Non-pigmented ciliary epithelial cell (primary cell): Measurements from ENCODE around the gene C17orf67.

Source experiments
- DNase-seq: peaks from one replicate; pipeline ENCODE4 v3.0.0-alpha.2; 2010; ENCODE audit warnings: low read depth

The C17orf67 gene

GRCh38 chr17:56808503-56808902 lies 25.2 kb downstream of the C17orf67 start:
- no peak for DNase-seq

- no peak for DNase-seq
Observed at GRCh38 chr17:56807723-56808122, 26.0 kb downstream of the C17orf67 start.

GRCh38 chr17:56806949-56807348 lies 26.8 kb downstream of the C17orf67 start:
- no peak for DNase-seq

- DNase-seq: no peak
Observed at GRCh38 chr17:56804454-56804853, 29.3 kb downstream of the C17orf67 start.

GRCh38 chr17:56803071-56803470 lies 30.6 kb downstream of the C17orf67 start:
- DNase-seq: no peak

- no peak for DNase-seq
Observed at GRCh38 chr17:56801459-56802178, 32.1 kb downstream of the C17orf67 start.

- DNase-seq: no peak
Observed at GRCh38 chr17:56798916-56799315, 34.8 kb downstream of the C17orf67 start.

GRCh38 chr17:56796536-56796935 lies 37.2 kb downstream of the C17orf67 start:
- DNase-seq: no peak

- no peak for DNase-seq
Observed at GRCh38 chr17:56795221-56795865, 38.4 kb downstream of the C17orf67 start.

GRCh38 chr17:56793957-56794356 lies 39.8 kb downstream of the C17orf67 start:
- no peak for DNase-seq

GRCh38 chr17:56793531-56793930 lies 40.2 kb downstream of the C17orf67 start:
- no peak for DNase-seq

GRCh38 chr17:56792267-56792666 lies 41.5 kb downstream of the C17orf67 start:
- no peak for DNase-seq

GRCh38 chr17:56786989-56787482 lies 46.7 kb downstream of the C17orf67 start:
- peak; percentile 74 for DNase-seq

- no peak for DNase-seq
Observed at GRCh38 chr17:56785997-56786680, 47.6 kb downstream of the C17orf67 start.

- no peak for DNase-seq
Observed at GRCh38 chr17:56785405-56785804, 48.3 kb downstream of the C17orf67 start.

GRCh38 chr17:56782338-56782737 lies 51.4 kb downstream of the C17orf67 start:
- no peak for DNase-seq

- no peak for DNase-seq
Observed at GRCh38 chr17:56781906-56782305, 51.8 kb downstream of the C17orf67 start.

- no peak for DNase-seq
Observed at GRCh38 chr17:56779898-56780777, 53.6 kb downstream of the C17orf67 start.

GRCh38 chr17:56779322-56779721 lies 54.4 kb downstream of the C17orf67 start:
- DNase-seq: no peak

GRCh38 chr17:56778898-56779297 lies 54.8 kb downstream of the C17orf67 start:
- no peak for DNase-seq

- no peak for DNase-seq
Observed at GRCh38 chr17:56777859-56778258, 55.9 kb downstream of the C17orf67 start.

- no peak for DNase-seq
Observed at GRCh38 chr17:56774650-56775049, 59.1 kb downstream of the C17orf67 start.
